HepG2 (cell line): ENCODE data around the gene FAM118B. TPM values are rescaled to one million over a fixed set of nuclear protein-coding genes. Genes with fewer than 3 reads are reported as not detected.

Source experiments
- ATAC-seq: fragments of 200-7000 bp; cut with Tn5 transposase; 3 replicates; pipeline ENCODE4 v1.9.1; 2020; ENCODE audit warnings: mild to moderate bottlenecking, moderate library complexity
- BruUV-seq: library from RNA; stranded (reverse); fragments of 400-500 nt; replicated peaks from 2 replicates; lab custom pipeline; 2021; lab: Mats Ljungman, UMichigan
- CTCF ChIA-PET: fragments of 300-600 bp; formaldehyde crosslinking; extraction: SDS; loops from one replicate; lab custom pipeline; 2021; ENCODE audit warnings: low total read pairs, inconsistent platforms, low intra/inter-chr PET ratio; lab: Yijun Ruan, JAX
- POLR2A ChIA-PET: fragments of 350-600 bp; sonication (Branson Sonifier 250); formaldehyde crosslinking; loops from one replicate; lab custom pipeline; 2020; ENCODE audit warnings: antibody characterized with exemption, inconsistent platforms; lab: Yijun Ruan, JAX
- DNase-seq: peaks from one replicate; pipeline ENCODE4 v3.0.0-alpha.2; 2015; ENCODE audit warnings: low spot score
- FAIRE-seq: peaks from 3 replicates; lab custom pipeline; 2011; peaks lifted over from hg19 to GRCh38; lab: Jason Lieb, UNC
- H2AFZ ChIP-seq: one replicate; pipeline ENCODE4 v1.6.1; 2011; ENCODE audit warnings: low read length, inconsistent platforms
- H3K27ac ChIP-seq: fragments of 300-600 bp; 3 replicates; pipeline ENCODE4 v1.8.0; 2011; ENCODE audit warnings: mixed run types, mild to moderate bottlenecking, mixed read lengths, low read length, inconsistent platforms; ENCODE audit not compliant: insufficient read depth; ENCODE audit errors: extremely low read length
- H3K27me3 ChIP-seq, 2 experiments: fragments of 200-600 bp in 1 of 2; 2 replicates in 1 of 2; 3 replicates in 1 of 2; pipeline versions ENCODE4 v1.6.0 to v1.8.0; 2011; ENCODE audit warnings: low read length in 2 of 2, mild to moderate bottlenecking in 2 of 2, moderate library complexity in 2 of 2, inconsistent platforms in 1 of 2; ENCODE audit not compliant: insufficient read depth in 2 of 2, control insufficient read depth in 1 of 2
- H3K36me3 ChIP-seq, 2 experiments: fragments of 200-600 bp in 1 of 2; replicated peaks in 1 of 2; 2 replicates in 1 of 2; 3 replicates in 1 of 2; pipeline versions ENCODE4 v1.5.1 to v1.8.0; 2011; ENCODE audit warnings: low read length in 2 of 2, inconsistent platforms in 1 of 2; ENCODE audit not compliant: insufficient read depth in 2 of 2, control insufficient read depth in 1 of 2
- H3K4me1 ChIP-seq: 2 replicates; pipeline ENCODE4 v1.5.1; 2012; ENCODE audit warnings: low read length, inconsistent platforms; ENCODE audit not compliant: insufficient read depth
- H3K4me2 ChIP-seq: 2 replicates; pipeline ENCODE4 v1.6.0; 2011; ENCODE audit warnings: low read depth, low read length, inconsistent platforms
- H3K4me3 ChIP-seq, 3 experiments: fragments of 200-600 bp in 1 of 3; sonication (generic), shearing (Covaris generic) in 1 of 3; replicated peaks in 1 of 3; 2 replicates each; pipeline ENCODE4 v1.5.1; 2011 to 2016; ENCODE audit warnings: low read length in 3 of 3, inconsistent platforms in 2 of 3, low read depth in 2 of 3, mild to moderate bottlenecking in 2 of 3, control low read depth in 1 of 3, mixed read lengths in 1 of 3; ENCODE audit not compliant: insufficient read depth in 1 of 3
- H3K79me2 ChIP-seq: one replicate; pipeline ENCODE4 v1.6.1; 2011; ENCODE audit warnings: low read length, inconsistent platforms; ENCODE audit not compliant: insufficient read depth
- H3K9ac ChIP-seq: 2 replicates; pipeline ENCODE4 v1.6.0; 2011; ENCODE audit warnings: mild to moderate bottlenecking, low read depth, low read length, inconsistent platforms; ENCODE audit not compliant: insufficient read depth
- H3K9me3 ChIP-seq: 2 replicates; pipeline ENCODE4 v1.5.1; 2012; ENCODE audit warnings: mild to moderate bottlenecking, low read length
- H4K20me1 ChIP-seq: 2 replicates; pipeline ENCODE4 v1.6.0; 2011; ENCODE audit warnings: inconsistent platforms, mild to moderate bottlenecking, low read length, moderate library complexity; ENCODE audit not compliant: insufficient read depth
- CREM ChIP-seq, 2 experiments: sonication (generic) in 1 of 2; formaldehyde crosslinking in 1 of 2; IDR thresholded peaks; 2 replicates each; pipeline versions ENCODE4 v1.4.0 to v1.6.1; 2016 to 2020; ENCODE audit warnings: antibody characterized with exemption in 1 of 2, mild to moderate bottlenecking in 1 of 2, missing genetic modification reagents in 1 of 2
- KDM1A ChIP-seq: IDR thresholded peaks from 2 replicates; pipeline ENCODE4 v1.6.1; 2016; ENCODE audit warnings: missing compliant biosample characterization
- RFXAP ChIP-seq: sonication (generic); formaldehyde crosslinking; IDR thresholded peaks from 2 replicates; pipeline ENCODE4 v1.4.0; 2020; ENCODE audit warnings: missing genetic modification reagents, borderline replicate concordance
- TSC22D2 ChIP-seq: sonication (generic); formaldehyde crosslinking; IDR thresholded peaks from 2 replicates; pipeline ENCODE4 v1.5.1; 2020; ENCODE audit warnings: missing genetic modification reagents, mild to moderate bottlenecking, borderline replicate concordance
- ZC3H4 ChIP-seq: sonication (generic); formaldehyde crosslinking; IDR thresholded peaks from 2 replicates; pipeline ENCODE4 v1.4.0; 2020; ENCODE audit warnings: missing genetic modification reagents, borderline replicate concordance
- ZMAT3 ChIP-seq: sonication (generic); formaldehyde crosslinking; conservative IDR thresholded peaks from 2 replicates; pipeline ENCODE4 v1.7.0; 2021; ENCODE audit warnings: missing genetic modification reagents
- ZNF124 ChIP-seq: sonication (generic); formaldehyde crosslinking; IDR thresholded peaks from 2 replicates; pipeline ENCODE4 v1.4.0; 2020; ENCODE audit warnings: missing genetic modification reagents
- ZNF572 ChIP-seq: sonication (generic); formaldehyde crosslinking; IDR thresholded peaks from 2 replicates; pipeline ENCODE4 v1.5.1; 2020; ENCODE audit warnings: mild to moderate bottlenecking, missing genetic modification reagents
- WGBS: methylation state at CpG from one replicate; pipeline ENCODE4 v1.1.6; 2017; ENCODE audit warnings: low lambda C conversion rate; 5-methylcytosine and 5-hydroxymethylcytosine counted together
- in situ Hi-C: cut with HindIII; loops from 2 replicates; pipeline ENCODE4 v1.10.0; 2017; ENCODE audit warnings: low pct_unique_long_range_greater_than_20kb; ENCODE audit not compliant: extremely low pct_ligation_motif_present
- intact Hi-C: fragments of 100-400 bp; cut with micrococcal nuclease; formaldehyde crosslinking; loops from one replicate; pipeline ENCODE4 v1.10.0; 2022; ENCODE audit not compliant: unreplicated experiment
- polyA plus RNA-seq, 8 experiments: library from polyadenylated mRNA; depleted of rRNA in 3 of 8; stranded (reverse) in 7 of 8; unstranded in 1 of 8; fragments of >200 nt; fragmentation: Illumina TruSeq in 4 of 8; extraction: Trizol in 4 of 8; gene quantifications; 2 replicates each; pipeline versions ENCODE4 v1.2.1 to v1.2.3, GENCODE V29; 2011 to 2016; ENCODE audit warnings: low read depth in 4 of 8, missing spikeins in 1 of 8, mixed read lengths in 1 of 8; ENCODE audit not compliant: insufficient read depth in 1 of 8
- total RNA-seq, 5 experiments: library from RNA; depleted of rRNA; stranded (reverse); fragments of >200 nt; fragmentation: Illumina TruSeq; extraction: Trizol; gene quantifications; 2 replicates each; pipeline ENCODE4 v1.2.3, GENCODE V29; 2016; ENCODE audit warnings: low read depth in 1 of 5
- TF ChIP-seq, protein P1 (sequence below): sonication (generic); formaldehyde crosslinking; IDR thresholded peaks from 2 replicates; pipeline ENCODE4 v1.4.0; 2020; ENCODE audit warnings: missing genetic modification reagents, mild to moderate bottlenecking, borderline replicate concordance
- TF ChIP-seq, protein P2 (sequence below): sonication (generic); formaldehyde crosslinking; IDR thresholded peaks from 2 replicates; pipeline ENCODE4 v1.5.0; 2020; ENCODE audit warnings: missing genetic modification reagents, mild to moderate bottlenecking, borderline replicate concordance
- TF ChIP-seq, protein P3 (sequence below): sonication (generic); formaldehyde crosslinking; IDR thresholded peaks from 2 replicates; pipeline ENCODE4 v1.4.0; 2020; ENCODE audit warnings: missing genetic modification reagents, borderline replicate concordance
- TF ChIP-seq, protein P4 (sequence below): IDR thresholded peaks from 2 replicates; pipeline ENCODE4 v1.4.0; 2020; ENCODE audit warnings: mild to moderate bottlenecking, missing genetic modification reagents

The FAM118B gene
- total and polyA plus RNA-seq, 2 of the 13 experiments (the other 11 are each of a cell fraction or from before 2014, with no cell fraction given) = 10.2 to 25.7 TPM

DNA sequence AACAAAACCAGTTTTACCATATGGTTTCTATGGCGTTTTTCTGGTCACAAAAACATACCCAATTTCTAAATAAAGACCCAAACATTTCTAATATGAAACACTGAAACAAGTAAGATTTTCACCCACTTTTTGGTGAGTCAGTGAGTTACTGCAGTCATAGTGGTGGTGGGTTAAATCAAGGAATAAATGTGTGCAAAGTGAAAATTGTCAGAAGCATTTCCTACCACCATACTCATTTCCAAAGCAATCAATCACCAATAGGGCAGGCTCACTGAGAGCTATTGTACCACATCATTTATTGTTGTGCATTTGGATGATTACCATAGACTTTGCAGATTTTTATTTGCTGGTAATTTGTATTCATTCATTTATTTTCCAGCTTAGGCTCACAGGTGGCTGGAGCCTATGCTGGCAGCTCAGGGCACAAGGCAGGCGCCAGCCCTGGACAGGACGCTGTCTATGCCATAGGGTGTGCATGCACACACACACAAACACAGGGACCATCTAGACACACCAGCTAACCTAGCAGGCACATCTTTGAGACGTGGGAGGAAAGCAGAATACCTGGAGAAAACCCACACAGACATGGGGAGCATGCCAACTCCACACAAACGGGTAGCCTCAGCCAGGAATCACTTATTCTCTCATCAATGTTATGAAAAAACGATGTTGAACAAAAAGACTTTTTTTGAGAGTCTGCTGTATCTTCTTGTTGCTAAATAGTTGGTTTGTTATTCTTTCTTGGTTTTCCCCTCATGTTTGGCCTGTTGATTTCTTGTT, 5.1 kb downstream of the FAM118B start (continued):
- TF ChIP-seq, protein P1, sequence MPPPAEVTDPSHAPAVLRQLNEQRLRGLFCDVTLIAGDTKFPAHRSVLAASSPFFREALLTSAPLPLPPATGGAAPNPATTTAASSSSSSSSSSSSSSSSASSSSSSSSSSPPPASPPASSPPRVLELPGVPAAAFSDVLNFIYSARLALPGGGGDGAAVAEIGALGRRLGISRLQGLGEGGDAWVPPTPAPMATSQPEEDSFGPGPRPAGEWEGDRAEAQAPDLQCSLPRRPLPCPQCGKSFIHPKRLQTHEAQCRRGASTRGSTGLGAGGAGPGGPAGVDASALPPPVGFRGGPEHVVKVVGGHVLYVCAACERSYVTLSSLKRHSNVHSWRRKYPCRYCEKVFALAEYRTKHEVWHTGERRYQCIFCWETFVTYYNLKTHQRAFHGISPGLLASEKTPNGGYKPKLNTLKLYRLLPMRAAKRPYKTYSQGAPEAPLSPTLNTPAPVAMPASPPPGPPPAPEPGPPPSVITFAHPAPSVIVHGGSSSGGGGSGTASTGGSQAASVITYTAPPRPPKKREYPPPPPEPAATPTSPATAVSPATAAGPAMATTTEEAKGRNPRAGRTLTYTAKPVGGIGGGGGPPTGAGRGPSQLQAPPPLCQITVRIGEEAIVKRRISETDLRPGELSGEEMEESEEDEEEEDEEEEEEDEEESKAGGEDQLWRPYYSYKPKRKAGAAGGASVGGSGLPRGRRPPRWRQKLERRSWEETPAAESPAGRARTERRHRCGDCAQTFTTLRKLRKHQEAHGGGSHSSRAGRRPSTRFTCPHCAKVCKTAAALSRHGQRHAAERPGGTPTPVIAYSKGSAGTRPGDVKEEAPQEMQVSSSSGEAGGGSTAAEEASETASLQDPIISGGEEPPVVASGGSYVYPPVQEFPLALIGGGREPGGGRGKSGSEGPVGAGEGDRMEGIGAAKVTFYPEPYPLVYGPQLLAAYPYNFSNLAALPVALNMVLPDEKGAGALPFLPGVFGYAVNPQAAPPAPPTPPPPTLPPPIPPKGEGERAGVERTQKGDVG (CRISPR knock-in tag) = no peak
- TF ChIP-seq, protein P2, sequence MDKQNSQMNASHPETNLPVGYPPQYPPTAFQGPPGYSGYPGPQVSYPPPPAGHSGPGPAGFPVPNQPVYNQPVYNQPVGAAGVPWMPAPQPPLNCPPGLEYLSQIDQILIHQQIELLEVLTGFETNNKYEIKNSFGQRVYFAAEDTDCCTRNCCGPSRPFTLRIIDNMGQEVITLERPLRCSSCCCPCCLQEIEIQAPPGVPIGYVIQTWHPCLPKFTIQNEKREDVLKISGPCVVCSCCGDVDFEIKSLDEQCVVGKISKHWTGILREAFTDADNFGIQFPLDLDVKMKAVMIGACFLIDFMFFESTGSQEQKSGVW (CRISPR knock-in tag) = no peak
- TF ChIP-seq, protein P3, sequence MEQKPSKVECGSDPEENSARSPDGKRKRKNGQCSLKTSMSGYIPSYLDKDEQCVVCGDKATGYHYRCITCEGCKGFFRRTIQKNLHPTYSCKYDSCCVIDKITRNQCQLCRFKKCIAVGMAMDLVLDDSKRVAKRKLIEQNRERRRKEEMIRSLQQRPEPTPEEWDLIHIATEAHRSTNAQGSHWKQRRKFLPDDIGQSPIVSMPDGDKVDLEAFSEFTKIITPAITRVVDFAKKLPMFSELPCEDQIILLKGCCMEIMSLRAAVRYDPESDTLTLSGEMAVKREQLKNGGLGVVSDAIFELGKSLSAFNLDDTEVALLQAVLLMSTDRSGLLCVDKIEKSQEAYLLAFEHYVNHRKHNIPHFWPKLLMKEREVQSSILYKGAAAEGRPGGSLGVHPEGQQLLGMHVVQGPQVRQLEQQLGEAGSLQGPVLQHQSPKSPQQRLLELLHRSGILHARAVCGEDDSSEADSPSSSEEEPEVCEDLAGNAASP = no peak

DNA sequence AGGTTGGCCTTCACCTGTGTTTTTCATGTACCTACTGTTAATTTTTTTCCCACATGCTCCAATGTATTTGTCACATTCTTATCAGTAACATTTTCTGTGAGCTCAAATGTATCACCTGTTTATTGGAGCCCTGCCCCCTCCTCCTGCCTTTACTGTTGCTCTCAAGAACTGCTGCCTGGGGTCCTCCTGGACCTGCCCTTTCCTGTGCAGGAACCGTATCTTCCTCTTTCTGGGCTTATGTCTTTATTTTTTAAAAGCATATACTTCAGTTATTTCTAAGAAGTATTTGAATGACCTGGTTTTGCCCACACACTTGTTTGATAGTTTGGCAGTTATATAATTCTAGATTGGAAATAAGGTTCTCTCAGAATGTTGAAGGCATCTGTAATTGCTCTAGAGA, 5.9 kb downstream of the FAM118B start:
- intact Hi-C loops = no loop called here
- Histone ChIP-seq H3K36me3 (no peaks in the 10 kb centered on the region), H4K20me1 (no peaks in the 10 kb centered on the region), H2AFZ (no peak overlapping the region), H3K9me3 (no peaks in the 10 kb centered on the region), H3K79me2 (peaks cover 49% of the 10 kb centered on the region), H3K4me2 (no peak overlapping the region), H3K4me1 (peaks cover 13% of the 10 kb centered on the region), H3K9ac (no peak overlapping the region), H3K4me3 (no peak overlapping the region), H3K27me3 (no peaks in the 10 kb centered on the region), H3K27ac (no peak overlapping the region)
- ChIA-PET CTCF (no interaction called here), POLR2A (no interaction called here)
- 95% methylated on average over 1 of the region's 1 CpG for WGBS
- BruUV-seq = no TSS peak
- in situ Hi-C loops = loop anchor here (25.0 kb wide), 1 partner anchor 580 kb away; the partner anchor contains the start of gene CHEK1
- FAIRE-seq = no peak
- ATAC-seq = no peak
- DNase-seq = no peak
- no peak for TF ChIP-seq ZNF124 (CRISPR knock-in tag)
- no peak for TF ChIP-seq RFXAP
- TF ChIP-seq KDM1A (CRISPR knock-in tag) = no peak
- TF ChIP-seq, protein P4, sequence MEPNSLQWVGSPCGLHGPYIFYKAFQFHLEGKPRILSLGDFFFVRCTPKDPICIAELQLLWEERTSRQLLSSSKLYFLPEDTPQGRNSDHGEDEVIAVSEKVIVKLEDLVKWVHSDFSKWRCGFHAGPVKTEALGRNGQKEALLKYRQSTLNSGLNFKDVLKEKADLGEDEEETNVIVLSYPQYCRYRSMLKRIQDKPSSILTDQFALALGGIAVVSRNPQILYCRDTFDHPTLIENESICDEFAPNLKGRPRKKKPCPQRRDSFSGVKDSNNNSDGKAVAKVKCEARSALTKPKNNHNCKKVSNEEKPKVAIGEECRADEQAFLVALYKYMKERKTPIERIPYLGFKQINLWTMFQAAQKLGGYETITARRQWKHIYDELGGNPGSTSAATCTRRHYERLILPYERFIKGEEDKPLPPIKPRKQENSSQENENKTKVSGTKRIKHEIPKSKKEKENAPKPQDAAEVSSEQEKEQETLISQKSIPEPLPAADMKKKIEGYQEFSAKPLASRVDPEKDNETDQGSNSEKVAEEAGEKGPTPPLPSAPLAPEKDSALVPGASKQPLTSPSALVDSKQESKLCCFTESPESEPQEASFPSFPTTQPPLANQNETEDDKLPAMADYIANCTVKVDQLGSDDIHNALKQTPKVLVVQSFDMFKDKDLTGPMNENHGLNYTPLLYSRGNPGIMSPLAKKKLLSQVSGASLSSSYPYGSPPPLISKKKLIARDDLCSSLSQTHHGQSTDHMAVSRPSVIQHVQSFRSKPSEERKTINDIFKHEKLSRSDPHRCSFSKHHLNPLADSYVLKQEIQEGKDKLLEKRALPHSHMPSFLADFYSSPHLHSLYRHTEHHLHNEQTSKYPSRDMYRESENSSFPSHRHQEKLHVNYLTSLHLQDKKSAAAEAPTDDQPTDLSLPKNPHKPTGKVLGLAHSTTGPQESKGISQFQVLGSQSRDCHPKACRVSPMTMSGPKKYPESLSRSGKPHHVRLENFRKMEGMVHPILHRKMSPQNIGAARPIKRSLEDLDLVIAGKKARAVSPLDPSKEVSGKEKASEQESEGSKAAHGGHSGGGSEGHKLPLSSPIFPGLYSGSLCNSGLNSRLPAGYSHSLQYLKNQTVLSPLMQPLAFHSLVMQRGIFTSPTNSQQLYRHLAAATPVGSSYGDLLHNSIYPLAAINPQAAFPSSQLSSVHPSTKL (CRISPR knock-in tag) = no peak
- no peak for TF ChIP-seq CREM (IDR thresholded peaks at IDR 0.05)
- no peak for TF ChIP-seq CREM (CRISPR knock-in tag; IDR thresholded peaks at IDR 0.05)
- TF ChIP-seq ZC3H4 (CRISPR knock-in tag) = no peak
- TF ChIP-seq ZNF572 = no peak
- no peak for TF ChIP-seq TSC22D2 (CRISPR knock-in tag)
- TF ChIP-seq ZMAT3 (CRISPR knock-in tag) = no peak
